NK-92 (cell line): ENCODE measurements around the gene TBX1.

ENCODE experiments used
- DNase-seq: peaks from one replicate; lab custom pipeline; 2025; ENCODE audit not compliant: unreplicated experiment; lab: John Stamatoyannopoulos, UW

Gene TBX1

DNA sequence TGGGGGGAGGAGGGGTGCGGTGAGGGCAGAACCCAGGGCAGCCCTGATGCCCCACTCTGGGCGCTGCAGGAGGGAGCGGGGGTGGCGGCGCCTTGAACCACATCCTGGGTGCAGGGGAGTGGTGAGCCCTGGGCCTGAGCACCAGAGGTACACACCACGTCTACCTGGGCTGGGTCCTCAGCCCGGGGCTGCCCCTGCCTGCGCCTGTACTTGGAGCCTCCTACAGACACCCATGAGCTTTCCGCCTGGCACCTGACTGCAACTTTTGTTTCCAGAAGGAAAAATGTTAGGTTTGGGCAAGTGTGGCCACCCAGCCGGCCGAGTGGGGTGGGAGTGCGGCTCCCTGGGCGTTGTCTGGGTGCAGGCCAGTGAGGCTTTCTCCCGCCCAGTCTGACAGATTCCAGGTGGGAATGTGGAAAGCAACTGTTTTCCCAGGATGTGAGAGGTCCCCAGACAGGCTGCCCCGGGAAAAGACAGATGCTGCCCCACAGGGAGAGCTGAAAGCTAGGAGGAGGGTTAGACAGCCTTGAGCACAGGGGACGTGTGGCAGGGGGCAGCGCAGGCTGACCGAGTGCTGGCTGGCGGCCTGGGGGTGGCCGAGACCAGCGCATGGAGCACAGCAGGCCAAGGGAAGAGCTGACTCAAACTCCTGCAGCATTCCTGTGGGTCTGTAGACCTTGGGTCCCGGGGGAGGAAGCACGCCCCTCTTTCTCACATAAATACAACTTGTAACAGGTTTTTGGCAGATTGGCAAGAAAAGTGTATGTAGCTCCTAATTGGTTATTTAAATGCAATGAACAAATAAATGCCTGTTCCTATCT, 50.0 kb downstream of the TBX1 start:
- DNase-seq: no peak

- DNase-seq: no peak
Observed at GRCh38 chr22:19811211-19811621, 50.6 kb downstream of the TBX1 start.

GRCh38 chr22:19811811-19812771, 51.5 kb downstream of the TBX1 start:
- no peak for DNase-seq

- no peak for DNase-seq
Observed at GRCh38 chr22:19812910-19813309, 52.3 kb downstream of the TBX1 start.

- no peak for DNase-seq
Observed at GRCh38 chr22:19814428-19814827, 53.9 kb downstream of the TBX1 start.

DNA sequence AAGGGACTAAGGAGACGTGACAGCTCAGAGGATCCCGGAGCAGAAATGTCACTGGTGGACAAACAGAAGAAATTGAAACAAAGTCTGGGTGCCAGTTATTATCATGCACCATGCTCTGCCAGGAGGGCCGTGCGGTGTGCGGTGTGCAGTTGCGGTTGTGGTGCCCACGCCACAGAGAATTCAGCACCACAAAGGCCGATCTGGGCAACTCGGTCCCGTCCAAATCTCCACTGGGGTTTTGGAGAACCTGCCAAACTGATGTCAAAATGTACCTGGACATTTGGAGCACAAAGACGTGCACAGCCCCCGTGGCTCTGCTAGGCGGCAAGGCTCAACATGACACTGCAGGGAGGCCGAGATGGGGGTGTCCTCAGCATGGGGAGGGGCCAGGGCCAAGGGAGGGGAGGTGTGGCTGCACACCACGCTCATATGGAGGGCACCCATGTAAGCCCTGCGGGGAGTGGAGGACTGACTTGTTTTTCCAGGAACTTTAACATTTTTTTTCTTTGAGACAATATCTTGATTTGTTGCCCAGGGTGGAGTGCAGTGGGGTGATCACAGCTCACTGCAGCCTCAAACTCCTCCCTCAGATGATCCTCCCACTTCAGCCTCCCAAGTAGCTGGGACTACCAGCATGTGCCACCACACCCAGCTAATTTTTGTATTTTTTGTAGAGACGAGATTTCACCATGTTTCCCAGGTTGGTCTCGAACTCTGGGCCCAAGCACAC, 54.7 kb downstream of the TBX1 start:
- DNase-seq: no peak

GRCh38 chr22:19815823-19816290, 55.3 kb downstream of the TBX1 start:
- DNase-seq: no peak

- DNase-seq: no peak
Observed at GRCh38 chr22:19816372-19817119, 56.0 kb downstream of the TBX1 start.
